HG02798 (cell line): ENCODE data around the gene WNT3.

Source experiments
- ATAC-seq: cut with Tn5 transposase; IDR thresholded peaks from one replicate; pipeline ENCODE4 v1.9.1; 2021; ENCODE audit warnings: mild to moderate bottlenecking; ENCODE audit not compliant: unreplicated experiment, poor library complexity

WNT3 gene

GRCh38 chr17:46741122-46741730 is 77.3 kb downstream of the WNT3 start:
- no peak for ATAC-seq

DNA sequence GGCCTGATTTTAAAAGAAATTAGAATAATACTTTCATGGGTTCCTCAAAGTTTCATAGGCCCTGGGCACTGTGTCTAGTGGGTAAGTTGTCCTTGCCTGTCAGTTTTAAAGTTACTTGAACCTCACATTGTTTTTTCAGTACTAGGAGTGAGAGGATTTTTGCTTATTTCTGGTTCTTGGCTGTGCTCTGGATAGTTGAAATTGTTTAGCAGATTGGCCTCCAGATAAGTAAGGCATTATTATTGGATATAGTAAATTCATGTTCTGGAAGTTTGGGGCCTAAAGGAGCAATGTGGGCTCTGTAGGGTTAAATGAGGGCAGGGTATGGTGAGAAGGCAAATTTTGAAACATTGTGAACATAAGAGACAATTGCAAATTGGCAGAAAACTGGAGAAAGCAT is 78.5 kb downstream of the WNT3 start:
- ATAC-seq = no peak

DNA sequence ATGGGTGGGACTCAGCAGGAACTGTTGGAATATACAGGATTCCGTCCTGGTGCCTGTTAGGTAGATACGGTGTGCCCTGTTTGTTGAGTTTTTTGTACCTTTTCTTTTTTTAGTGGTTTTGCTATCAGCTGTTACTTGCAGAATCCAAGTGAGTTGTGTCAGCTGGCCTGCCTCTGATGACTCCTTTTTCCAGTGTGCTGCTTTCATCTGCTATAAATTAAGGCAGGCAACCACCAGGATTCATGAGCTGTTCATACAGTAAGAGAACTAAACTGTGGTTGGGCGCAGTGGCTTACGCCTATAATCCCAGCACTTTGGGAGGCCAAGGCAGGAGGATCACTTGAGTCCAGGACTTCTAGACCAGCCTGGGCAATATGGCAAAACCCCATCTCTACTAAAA is 79.9 kb downstream of the WNT3 start:
- ATAC-seq = no peak

GRCh38 chr17:46737326-46737725 is 81.2 kb downstream of the WNT3 start:
- no peak for ATAC-seq

DNA sequence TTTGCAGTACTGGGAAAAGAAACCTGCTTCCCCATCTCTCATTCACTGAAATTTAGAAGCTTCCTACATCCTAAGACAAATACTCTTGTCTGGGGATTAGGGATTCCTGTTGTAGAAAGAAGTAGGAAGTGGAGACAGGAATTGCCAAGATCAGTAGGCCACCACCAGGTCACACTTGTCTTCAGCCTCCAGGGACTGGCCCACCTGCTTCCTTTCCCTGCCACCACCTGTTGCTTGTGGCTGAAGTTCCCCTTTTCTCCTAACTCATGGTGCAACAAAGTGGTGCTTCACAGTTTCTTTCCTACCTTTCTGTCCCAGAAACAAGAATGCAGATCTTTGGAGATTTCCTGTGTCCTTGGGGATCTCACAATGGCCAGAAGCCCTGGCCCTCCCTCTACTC is 82.4 kb downstream of the WNT3 start:
- ATAC-seq = no peak

GRCh38 chr17:46733837-46734475 is 84.5 kb downstream of the WNT3 start:
- ATAC-seq = no peak

- no peak for ATAC-seq
These were observed 85.6 kb downstream of the WNT3 start for GRCh38 chr17:46732754-46733398.

- ATAC-seq = no peak
These were observed 86.3 kb downstream of the WNT3 start for GRCh38 chr17:46732160-46732559.

GRCh38 chr17:46730679-46731078 is 87.8 kb downstream of the WNT3 start:
- no peak for ATAC-seq

DNA sequence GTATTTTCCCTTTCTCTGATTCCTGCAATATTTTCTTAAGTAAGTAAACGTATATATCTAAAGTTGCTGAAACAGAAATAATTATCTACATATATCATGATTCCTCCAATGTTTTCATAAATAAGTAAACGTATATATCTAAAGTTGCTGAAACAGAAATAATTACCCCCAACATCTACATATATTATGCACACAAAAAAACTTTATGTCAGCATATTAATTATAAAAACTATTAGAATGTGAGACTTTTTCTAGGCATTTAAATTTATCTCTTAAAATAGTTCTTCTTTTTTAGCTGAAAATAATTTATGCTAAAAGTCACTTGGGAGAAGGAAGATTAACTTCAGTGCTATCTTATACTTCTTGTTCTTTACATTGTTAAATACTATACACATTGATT is 88.5 kb downstream of the WNT3 start:
- no peak for ATAC-seq

DNA sequence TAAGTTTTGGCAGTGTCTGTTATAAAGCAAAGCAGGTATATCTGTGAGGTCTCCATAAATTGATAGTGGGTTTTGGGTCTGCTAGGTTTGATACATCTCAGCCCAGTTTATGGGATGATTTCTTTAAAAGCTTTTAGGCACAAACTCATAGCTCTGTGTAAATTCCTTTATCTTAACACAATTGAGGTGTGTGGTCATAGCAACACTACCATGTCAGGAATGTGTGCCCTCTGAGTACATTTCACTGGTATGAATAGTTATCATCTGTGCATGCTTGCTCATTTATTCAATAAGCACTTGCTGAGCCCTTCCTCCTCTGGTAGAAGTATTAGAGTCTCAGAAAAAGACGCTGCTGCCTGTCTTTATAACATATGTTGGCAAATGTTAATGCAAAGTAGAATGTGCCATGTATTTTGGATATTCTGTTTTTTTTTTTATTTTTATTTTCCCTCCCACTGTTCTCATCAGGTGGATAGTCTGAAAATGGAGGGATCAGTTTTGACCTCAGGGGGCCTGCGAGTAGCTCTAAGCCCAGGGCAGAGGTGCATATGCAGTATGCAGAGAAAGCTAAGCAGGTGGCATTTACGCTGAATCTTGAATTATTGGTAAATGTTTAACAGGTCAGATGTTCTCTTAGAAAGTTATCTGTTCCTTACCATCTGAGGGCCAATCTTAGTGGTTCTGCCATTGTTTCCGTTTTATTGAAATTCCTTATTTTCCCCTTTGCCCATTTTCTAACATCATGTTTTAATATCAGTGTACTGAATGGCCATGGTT is 90.7 kb downstream of the WNT3 start:
- no peak for ATAC-seq

- no peak for ATAC-seq
These were observed 92.3 kb downstream of the WNT3 start for GRCh38 chr17:46726206-46726605.

GRCh38 chr17:46722662-46723285 is 95.7 kb downstream of the WNT3 start:
- ATAC-seq = no peak

- ATAC-seq = no peak
These were observed 98.1 kb downstream of the WNT3 start for GRCh38 chr17:46720408-46720807.

DNA sequence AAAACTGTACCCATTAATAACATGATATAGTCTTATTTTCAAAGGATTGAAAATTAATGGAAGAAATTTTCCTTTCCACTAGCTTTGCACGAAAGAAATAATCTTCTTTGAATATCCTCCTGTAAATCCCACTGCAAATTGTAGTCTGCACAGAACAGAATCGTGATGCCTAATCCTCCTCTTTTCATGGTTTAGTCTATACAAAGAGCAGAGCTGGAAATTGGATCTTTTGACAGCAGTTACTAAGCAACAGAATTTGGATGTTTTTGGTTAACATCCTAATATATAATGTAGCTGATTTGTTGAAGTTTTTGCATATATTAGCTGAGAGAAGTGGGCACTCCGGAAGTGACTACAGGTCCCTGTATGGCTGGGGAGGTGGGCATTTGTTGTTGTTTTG is 98.6 kb downstream of the WNT3 start:
- no peak for ATAC-seq

DNA sequence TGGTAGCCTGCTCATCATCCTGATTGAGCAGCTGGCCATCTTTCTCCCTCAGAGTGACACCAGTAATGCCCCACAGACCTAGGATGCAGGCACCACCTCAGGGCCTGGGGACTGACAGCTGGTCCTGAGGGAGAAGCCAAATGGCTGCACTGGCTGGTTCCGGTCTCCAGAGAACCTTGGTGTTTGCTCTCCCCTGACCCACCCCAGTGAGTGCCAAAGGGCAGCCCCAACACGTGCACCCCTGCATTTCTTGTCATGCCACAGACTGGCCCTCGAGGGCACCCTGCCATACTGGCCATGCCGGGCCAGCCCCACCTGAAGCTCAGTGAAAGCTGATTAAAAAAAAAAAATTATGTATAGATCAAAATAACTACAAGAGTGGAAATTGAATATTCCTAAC is 100.5 kb downstream of the WNT3 start:
- no peak for ATAC-seq
